OCI-LY3 (cell line): Measurements from ENCODE around the gene SAPCD2.

Experiments used
- H2AFZ ChIP-seq: fragments of 200-600, 300-600 bp; shearing (Covaris generic); 2 replicates; pipeline ENCODE4 v1.6.0; 2014; ENCODE audit warnings: antibody characterized with exemption, low read depth, low read length
- H3K27ac ChIP-seq: fragments of 200-600, 300-600 bp; sonication (generic); 2 replicates; pipeline ENCODE4 v1.5.1; 2014; ENCODE audit warnings: mild to moderate bottlenecking, low read length, moderate library complexity, mixed read lengths
- H3K27me3 ChIP-seq: fragments of 200-600, 300-600 bp; sonication (generic); 2 replicates; pipeline ENCODE4 v1.6.1; 2014; ENCODE audit warnings: low read depth, low read length, mixed read lengths
- H3K36me3 ChIP-seq: fragments of 200-600, 300-600 bp; sonication (generic); replicated peaks from 2 replicates; pipeline ENCODE3; 2014; ENCODE audit warnings: low read depth, low read length, mixed read lengths
- H3K4me1 ChIP-seq: fragments of 300-600, 200-600 bp; sonication (generic); 2 replicates; pipeline ENCODE4 v1.6.1; 2014; ENCODE audit warnings: low read length, mixed read lengths
- H3K4me2 ChIP-seq: fragments of 200-600, 300-600 bp; sonication (generic); 2 replicates; pipeline ENCODE4 v1.6.1; 2014; ENCODE audit warnings: low read length, mixed read lengths
- H3K4me3 ChIP-seq: fragments of 300-600, 200-600 bp; sonication (generic); 2 replicates; pipeline ENCODE4 v1.5.1; 2014; ENCODE audit warnings: antibody characterized with exemption, mild to moderate bottlenecking, low read length, moderate library complexity
- H3K79me2 ChIP-seq: fragments of 300-600, 200-600 bp; shearing (Covaris generic); 2 replicates; pipeline ENCODE4 v1.6.1; 2014; ENCODE audit warnings: mild to moderate bottlenecking, low read length, mixed read lengths
- H3K9ac ChIP-seq: fragments of 300-600, 200-600 bp; shearing (Covaris generic); 2 replicates; pipeline ENCODE4 v1.6.0; 2014; ENCODE audit warnings: mild to moderate bottlenecking, low read length, moderate library complexity
- H3K9me3 ChIP-seq: fragments of 200-600, 300-600 bp; shearing (Covaris generic); 2 replicates; pipeline ENCODE4 v1.6.1; 2014; ENCODE audit warnings: low read length, mixed read lengths; ENCODE audit not compliant: insufficient read depth
- H4K20me1 ChIP-seq: fragments of 200-600, 300-600 bp; sonication (generic); 2 replicates; pipeline ENCODE4 v1.6.1; 2016; ENCODE audit warnings: low read length, mixed read lengths; ENCODE audit not compliant: insufficient read depth
- CTCF ChIP-seq: fragments of 200-600, 300-600 bp; sonication (generic); IDR thresholded peaks from 2 replicates; pipeline ENCODE4 v1.5.1; 2014; ENCODE audit warnings: antibody characterized with exemption, low read length, low read depth
- EZH2phosphoT487 ChIP-seq: fragments of 200-600 bp; shearing (Covaris generic); IDR thresholded peaks from 2 replicates; pipeline ENCODE4 v1.6.1; 2018; ENCODE audit warnings: antibody characterized with exemption, mixed run types, low read depth

Gene SAPCD2

GRCh38 chr9:137113385-137114159 lies 43.2 kb upstream of the SAPCD2 start:
- H4K20me1 ChIP-seq, result no peaks in the 10 kb centered on the region
- H3K36me3 ChIP-seq, result no peaks in the 10 kb centered on the region
- peaks cover 11% of the 10 kb centered on the region; the same call in 1 of the 2 replicates for H3K4me1 ChIP-seq
- no peak overlapping the region for H3K4me3 ChIP-seq
- TF ChIP-seq EZH2phosphoT487, result no peak
- no peak for TF ChIP-seq CTCF
- H3K27ac ChIP-seq, result no peak overlapping the region
- no peak overlapping the region for H3K4me2 ChIP-seq
- H3K79me2 ChIP-seq, result no peaks in the 10 kb centered on the region
- H3K9me3 ChIP-seq, result no peaks in the 10 kb centered on the region
- H3K27me3 ChIP-seq, result peaks cover 6% of the 10 kb centered on the region; the same call in 1 of the 2 replicates
- H2AFZ ChIP-seq, result no peak overlapping the region
- no peak overlapping the region for H3K9ac ChIP-seq

GRCh38 chr9:137112564-137113384 lies 42.4 kb upstream of the SAPCD2 start:
- H3K36me3 ChIP-seq, result peaks cover 3% of the 10 kb centered on the region
- H3K79me2 ChIP-seq, result no peaks in the 10 kb centered on the region
- peaks cover 7% of the 10 kb centered on the region; the same call in 1 of the 2 replicates for H3K4me1 ChIP-seq
- peaks cover 4% of the 10 kb centered on the region; the same call in 1 of the 2 replicates for H3K27me3 ChIP-seq
- H3K4me3 ChIP-seq, result no peak overlapping the region
- no peaks in the 10 kb centered on the region for H3K9me3 ChIP-seq
- H4K20me1 ChIP-seq, result no peaks in the 10 kb centered on the region
- TF ChIP-seq CTCF (no peak), EZH2phosphoT487 (no peak)
- no peak overlapping the region for H3K9ac ChIP-seq
- no peak overlapping the region for H2AFZ ChIP-seq
- H3K27ac ChIP-seq, result no peak overlapping the region
- H3K4me2 ChIP-seq, result no peak overlapping the region

GRCh38 chr9:137111788-137112563 lies 41.6 kb upstream of the SAPCD2 start:
- Histone ChIP-seq H3K27me3 (no peaks in the 10 kb centered on the region), H3K4me1 (peaks cover 7% of the 10 kb centered on the region; the same call in 1 of the 2 replicates), H3K36me3 (peaks cover 5% of the 10 kb centered on the region), H3K79me2 (no peaks in the 10 kb centered on the region), H3K9ac (no peak overlapping the region), H2AFZ (no peak overlapping the region), H3K4me3 (no peak overlapping the region), H3K4me2 (no peak overlapping the region), H4K20me1 (no peaks in the 10 kb centered on the region), H3K9me3 (no peaks in the 10 kb centered on the region), H3K27ac (no peak overlapping the region)
- TF ChIP-seq CTCF (no peak), EZH2phosphoT487 (no peak)
